GM12878 (cell line): ENCODE measurements around the gene SHC2. TPM values are rescaled to one million over a fixed set of nuclear protein-coding genes. Genes with fewer than 3 reads are reported as not detected.

ENCODE experiments used
- ATAC-seq: fragments of 200-7000 bp; cut with Tn5 transposase; 3 replicates; pipeline ENCODE4 v1.9.1; 2020; ENCODE audit warnings: mild to moderate bottlenecking, moderate library complexity
- BruUV-seq: library from RNA; stranded (reverse); fragments of 400-500 nt; replicated peaks from 2 replicates; lab custom pipeline; 2021; lab: Mats Ljungman, UMichigan
- CTCF ChIA-PET: fragments of 300-600 bp; sonication (Branson Sonifier 250); formaldehyde crosslinking; extraction: SDS; loops from one replicate; lab custom pipeline; 2021; ENCODE audit warnings: inconsistent platforms; lab: Yijun Ruan, JAX
- POLR2A ChIA-PET: fragments of 350-600 bp; formaldehyde crosslinking; extraction: SDS; loops from one replicate; lab custom pipeline; 2021; ENCODE audit warnings: inconsistent platforms; lab: Charles Lee
- RAD21 ChIA-PET: fragments of 300-600 bp; sonication (Branson Sonifier 250); formaldehyde crosslinking; loops from one replicate; lab custom pipeline; 2023; ENCODE audit warnings: antibody characterized with exemption; ENCODE audit not compliant: unreplicated experiment; lab: Charles Lee
- SMC1A ChIA-PET: fragments of 300-600 bp; sonication (Branson Sonifier 250); formaldehyde crosslinking; loops from one replicate; lab custom pipeline; 2023; ENCODE audit not compliant: unreplicated experiment, uncharacterized antibody; lab: Charles Lee
- DNase-seq: peaks from one replicate; pipeline ENCODE4 v3.0.0-alpha.2; 2011; ENCODE audit warnings: low read depth, low spot score
- FAIRE-seq: peaks from 3 replicates; lab custom pipeline; 2011; peaks lifted over from hg19 to GRCh38; lab: Jason Lieb, UNC
- H2AFZ ChIP-seq: 2 replicates; pipeline ENCODE4 v1.6.0; 2011; ENCODE audit warnings: low read depth, low read length, control low read depth; ENCODE audit not compliant: control insufficient read depth
- H3K27ac ChIP-seq: 2 replicates; pipeline ENCODE4 v1.5.1; 2011; ENCODE audit warnings: control low read depth; ENCODE audit not compliant: control insufficient read depth, insufficient read depth
- H3K27me3 ChIP-seq, 2 experiments: replicated peaks in 1 of 2; 2 replicates each; pipeline versions ENCODE4 v1.6.0 to v1.6.1; 2011; ENCODE audit warnings: low read length in 1 of 2; ENCODE audit not compliant: control insufficient read depth in 2 of 2, insufficient read depth in 2 of 2
- H3K36me3 ChIP-seq, 2 experiments: 2 replicates each; pipeline ENCODE4 v1.5.1; 2011; ENCODE audit warnings: low read length in 1 of 2; ENCODE audit not compliant: control insufficient read depth in 2 of 2, insufficient read depth in 2 of 2
- H3K4me1 ChIP-seq: 2 replicates; pipeline ENCODE4 v1.6.1; 2011; ENCODE audit warnings: mild to moderate bottlenecking, low read length, moderate library complexity, mixed read lengths; ENCODE audit not compliant: control insufficient read depth, insufficient read depth
- H3K4me2 ChIP-seq: 2 replicates; pipeline ENCODE4 v1.6.0; 2011; ENCODE audit warnings: control low read depth; ENCODE audit not compliant: control insufficient read depth, insufficient read depth
- H3K4me3 ChIP-seq: fragments of 200-600 bp; sonication (generic); 2 replicates; pipeline ENCODE4 v1.5.1; 2016
- H3K79me2 ChIP-seq: 2 replicates; pipeline ENCODE4 v1.6.0; 2011; ENCODE audit warnings: low read length; ENCODE audit not compliant: control insufficient read depth, insufficient read depth
- H3K9ac ChIP-seq: 2 replicates; pipeline ENCODE4 v1.8.0; 2011; ENCODE audit warnings: low read length, control low read depth, mixed read lengths; ENCODE audit not compliant: control insufficient read depth, insufficient read depth
- H3K9me3 ChIP-seq: replicated peaks from 3 replicates; pipeline ENCODE4 v1.5.1; 2011; ENCODE audit warnings: mild to moderate bottlenecking, low read length; ENCODE audit not compliant: control insufficient read depth, insufficient read depth
- H4K20me1 ChIP-seq: 2 replicates; pipeline ENCODE4 v1.6.0; 2011; ENCODE audit not compliant: control insufficient read depth, insufficient read depth
- CREB1 ChIP-seq: IDR thresholded peaks from 2 replicates; pipeline ENCODE4 v1.6.1; 2012; ENCODE audit warnings: low read depth, mild to moderate bottlenecking, inconsistent platforms
- E4F1 ChIP-seq: fragments of 450-650 bp; IDR thresholded peaks from 2 replicates; pipeline ENCODE4 v1.6.1; 2018; ENCODE audit warnings: borderline replicate concordance, mild to moderate bottlenecking; ENCODE audit not compliant: partially characterized antibody
- HDAC6 ChIP-seq: fragments of 200-600 bp; sonication (generic); IDR thresholded peaks from one replicate; pipeline ENCODE4 v1.8.0; 2017; ENCODE audit warnings: antibody characterized with exemption; ENCODE audit not compliant: unreplicated experiment
- IRF4 ChIP-seq: IDR thresholded peaks from 2 replicates; pipeline ENCODE4 v1.6.1; 2011; ENCODE audit warnings: low read depth, low read length
- LARP7 ChIP-seq: fragments of 450-650 bp; IDR thresholded peaks from 2 replicates; pipeline ENCODE4 v1.6.1; 2017; ENCODE audit warnings: mild to moderate bottlenecking
- MXI1 ChIP-seq: fragments of 150-350 bp; IDR thresholded peaks from 2 replicates; pipeline ENCODE4 v1.6.1; 2011; ENCODE audit warnings: low read depth, mild to moderate bottlenecking, inconsistent platforms, low read length, improper control_type of control experiment
- RAD21 ChIP-seq: IDR thresholded peaks from 2 replicates; pipeline ENCODE4 v1.6.1; 2011; ENCODE audit warnings: mild to moderate bottlenecking, low read depth, low read length, moderate library complexity; ENCODE audit not compliant: insufficient read depth
- SREBF2 ChIP-seq: IDR thresholded peaks from 2 replicates; pipeline ENCODE4 v1.6.1; 2012; ENCODE audit warnings: mild to moderate bottlenecking, low read length
- SUPT20H ChIP-seq: IDR thresholded peaks from 2 replicates; pipeline ENCODE4 v1.6.1; 2011; ENCODE audit warnings: low read depth, mild to moderate bottlenecking, low read length, moderate library complexity, borderline replicate concordance; ENCODE audit not compliant: control insufficient read depth
- TCF12 ChIP-seq: IDR thresholded peaks from 2 replicates; pipeline ENCODE4 v1.6.1; 2011; ENCODE audit warnings: low read depth, mild to moderate bottlenecking, low read length
- ZZZ3 ChIP-seq: IDR thresholded peaks from 2 replicates; pipeline ENCODE4 v1.6.1; 2011; ENCODE audit warnings: low read depth; ENCODE audit not compliant: control insufficient read depth, insufficient read length
- WGBS: methylation state at CpG from one replicate; pipeline ENCODE4 v1.1.6; 2016; ENCODE audit warnings: low lambda C conversion rate; ENCODE audit not compliant: insufficient replicate concordance, insufficient coverage; ENCODE audit errors: missing lambda C conversion rate; 5-methylcytosine and 5-hydroxymethylcytosine counted together
- in situ Hi-C: fragments of 300-500 bp; cut with MboI; formaldehyde crosslinking; loops from 9 replicates; pipeline ENCODE4 v1.14.3; 2018; ENCODE audit warnings: mixed read lengths
- intact Hi-C: fragments of 100-400 bp; cut with micrococcal nuclease; formaldehyde crosslinking; loops from one replicate; pipeline ENCODE4 v1.14.2; 2022; ENCODE audit not compliant: unreplicated experiment
- polyA plus RNA-seq, 11 experiments: library from polyadenylated mRNA; depleted of rRNA in 4 of 11; unstranded in 6 of 11; stranded (reverse) in 5 of 11; fragments of >200 nt; fragmentation: Nextera tagmentation in 4 of 11; fragmentation: Illumina TruSeq in 1 of 11; extraction: Ambion mirVana in 4 of 11; extraction: Trizol in 1 of 11; gene quantifications; 1 replicate in 1 of 11; 2 replicates in 10 of 11; pipeline versions ENCODE4 v1.2.1 to v1.2.3, GENCODE V29; 2011 to 2016; ENCODE audit warnings: inconsistent platforms in 2 of 11, missing spikeins in 2 of 11, low read depth in 1 of 11
- total RNA-seq, 4 experiments: library from RNA; depleted of rRNA in 3 of 4; stranded (reverse); fragments of >200 nt in 3 of 4; fragmentation: Illumina TruSeq in 1 of 4; extraction: Trizol in 1 of 4; gene quantifications; 2 replicates each; pipeline versions ENCODE4 v1.2.1 to v1.2.3, GENCODE V29; 2013 to 2021

The SHC2 gene
- total and polyA plus RNA-seq, 10 of the 15 experiments (the other 5 are each of a cell fraction or from before 2014, with no cell fraction given), result 0.08 TPM; not detected in 9

- TF ChIP-seq SREBF2 (no peak), IRF4 (no peak), HDAC6 (no peak), MXI1 (no peak)
Observed at GRCh38 chr19:440391-441212, 20.2 kb downstream of the SHC2 start (continued).

DNA sequence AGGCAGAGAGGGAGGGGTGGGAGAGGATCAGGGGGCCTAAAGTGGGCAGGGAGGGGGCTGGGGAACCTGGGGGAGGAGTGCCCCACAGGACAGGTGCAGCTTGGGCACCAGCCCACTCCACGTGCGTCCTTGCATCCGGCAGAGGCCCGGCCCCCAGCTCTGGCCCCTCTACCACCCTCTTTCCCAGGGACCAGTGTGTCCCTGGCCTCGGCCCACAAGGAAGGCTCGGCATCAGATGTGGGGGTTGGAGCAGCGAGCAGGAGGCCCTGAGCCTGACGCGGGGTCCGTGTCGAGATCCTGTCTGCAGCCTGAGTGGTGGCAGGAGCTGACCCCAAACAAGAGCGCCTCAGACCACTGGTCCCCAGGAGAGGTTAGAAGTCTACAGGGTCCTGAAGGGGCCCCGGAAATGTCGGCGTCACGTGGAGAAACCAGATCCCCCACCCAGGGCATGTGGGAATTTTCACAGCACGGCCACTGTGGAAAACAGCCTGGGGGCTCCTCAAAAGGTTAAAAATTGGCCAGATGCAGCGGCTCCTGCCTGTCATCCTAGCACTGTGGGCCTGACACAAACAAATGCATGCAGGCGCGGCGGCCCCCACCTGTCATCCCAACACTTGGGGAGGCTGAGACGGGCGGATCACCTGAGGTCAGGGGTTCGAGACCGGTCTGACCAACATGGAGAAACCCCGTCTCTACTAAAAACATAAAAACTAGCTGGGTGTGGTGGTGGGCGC, 21.5 kb downstream of the SHC2 start:
- in situ Hi-C loops, result no loop called here
- H3K27me3 ChIP-seq, result no peaks in the 10 kb centered on the region
- no peaks in the 10 kb centered on the region for H4K20me1 ChIP-seq
- ChIA-PET RAD21 (no interaction called here), SMC1A (no interaction called here), CTCF (no interaction called here), POLR2A (no interaction called here)
- peaks cover 3% of the 10 kb centered on the region; the same call in 1 of the 3 replicates for H3K9me3 ChIP-seq
- H3K27ac ChIP-seq, result no peak overlapping the region
- 68% methylated on average over 25 of the region's 27 CpGs for WGBS
- DNase-seq (no peak), FAIRE-seq (no peak), ATAC-seq (no peak)
- no peaks in the 10 kb centered on the region for H3K36me3 ChIP-seq
- intact Hi-C loops, result no loop called here
- H2AFZ ChIP-seq, result no peak overlapping the region
- H3K9ac ChIP-seq, result no peak overlapping the region
- H3K4me3 ChIP-seq, result no peak overlapping the region
- TF ChIP-seq ZZZ3 (no peak), CREB1 (no peak), E4F1 (no peak), TCF12 (no peak), RAD21 (no peak), LARP7 (no peak), SUPT20H (no peak)
- H3K4me1 ChIP-seq, result no peaks in the 10 kb centered on the region
- H3K79me2 ChIP-seq, result no peaks in the 10 kb centered on the region
- BruUV-seq, result no TSS peak
- H3K4me2 ChIP-seq, result no peak overlapping the region
